Measurements from ENCODE around the gene CITED4.

GRCh38 chr1:40877698-40878097 is 15.5 kb upstream of the CITED4 start:
- no peak for TF ChIP-seq CTCF (IDR thresholded peaks at IDR 0.05; ENCODE audit: borderline replicate concordance, extremely low read depth, low read length, poor library complexity, severe bottlenecking)
- no peak for TF ChIP-seq EZH2 (IDR thresholded peaks at IDR 0.05; ENCODE audit: borderline replicate concordance, low read depth, low read length, severe bottlenecking)

Data from DND-41 (cell line).